Measurements from ENCODE around the gene AATK.

- no peak; the same call in 1 of the 2 replicates for TF ChIP-seq CTCF (conservative IDR thresholded peaks at IDR 0.05; ENCODE audit: low read depth, low read length)
- TF ChIP-seq EZH2 (IDR thresholded peaks at IDR 0.05; ENCODE audit: low read length, unreplicated experiment): no peak
Measured at GRCh38 chr17:81094509-81095382, 71.3 kb downstream of the AATK start.
